GM10248 (cell line): ENCODE data around the gene ITCH.
"Not testable (repeated sequence)": the region's sequence is repeated elsewhere in the genome, so short reads cannot be mapped to it uniquely, and the experiment has no call there.

Experiments used
- CTCF ChIA-PET: fragments of 300-600 bp; sonication (Branson Sonifier 250); formaldehyde crosslinking; extraction: SDS; loops from one replicate; lab custom pipeline; 2021; ENCODE audit warnings: antibody characterized with exemption; lab: Yijun Ruan, JAX
- POLR2A ChIA-PET: fragments of 350-650 bp; sonication (Branson Sonifier 250); formaldehyde crosslinking; extraction: SDS; loops from one replicate; lab custom pipeline; 2020; ENCODE audit warnings: antibody characterized with exemption; lab: Yijun Ruan, JAX
- DNase-seq: peaks from one replicate; pipeline ENCODE4 v3.0.0; 2012; ENCODE audit errors: extremely low spot score
- CTCF ChIP-seq: IDR thresholded peaks from 2 replicates; pipeline ENCODE4 v1.5.1; 2012; ENCODE audit warnings: mild to moderate bottlenecking, low read depth; ENCODE audit errors: extremely low read depth, missing control alignments, control extremely low read depth

Gene ITCH

GRCh38 chr20:34421766-34422466, 58.8 kb downstream of the ITCH start:
- POLR2A ChIA-PET, result interaction anchor here (0.7 kb wide), 1 partner anchor 67 kb away, joined by 3 read pairs; no protein-coding TSS in a partner anchor
- TF ChIP-seq CTCF, result no peak
- CTCF ChIA-PET, result interaction anchor here (1.9 kb wide), 1 partner anchor 109 kb away, joined by 4 read pairs; no protein-coding TSS in a partner anchor
- DNase-seq, result no peak

- POLR2A ChIA-PET, result not testable (repeated sequence)
These were observed 62.1 kb downstream of the ITCH start for GRCh38 chr20:34425032-34425690.

GRCh38 chr20:34426026-34426425, 63.0 kb downstream of the ITCH start:
- POLR2A ChIA-PET, result no interaction called here
- DNase-seq, result no peak
- no peak for TF ChIP-seq CTCF
- CTCF ChIA-PET, result no interaction called here

More at GRCh38 chr20:34425032-34425690, 62.1 kb downstream of the ITCH start:
- not testable (repeated sequence) for DNase-seq
- CTCF ChIA-PET, result interaction anchor here (0.9 to 1.0 kb wide), 2 partner anchors 10 to 29 kb away, joined by 3 to 6 read pairs; no protein-coding TSS in a partner anchor

GRCh38 chr20:34427331-34427730, 64.3 kb downstream of the ITCH start:
- DNase-seq, result no peak
- ChIA-PET CTCF (interaction anchor here (1.7 to 2.0 kb wide), 2 partner anchors 10 to 115 kb away, joined by 6 to 7 read pairs; no protein-coding TSS in a partner anchor), POLR2A (no interaction called here)
- no peak for TF ChIP-seq CTCF

GRCh38 chr20:34427784-34428183, 64.7 kb downstream of the ITCH start:
- ChIA-PET POLR2A (no interaction called here), CTCF (interaction anchor here (1.7 to 2.0 kb wide), 2 partner anchors 9 to 115 kb away, joined by 6 to 7 read pairs; no protein-coding TSS in a partner anchor)
- DNase-seq, result no peak
- TF ChIP-seq CTCF, result no peak

GRCh38 chr20:34431168-34431567, 68.1 kb downstream of the ITCH start:
- no peak for DNase-seq
- ChIA-PET POLR2A (no interaction called here), CTCF (interaction anchor here (1.2 kb wide), 1 partner anchor 16 kb away, joined by 4 read pairs; no protein-coding TSS in a partner anchor)
- TF ChIP-seq CTCF, result no peak

GRCh38 chr20:34432663-34433062, 69.6 kb downstream of the ITCH start:
- POLR2A ChIA-PET, DNase-seq: not testable (repeated sequence)
- CTCF ChIA-PET, result interaction anchor here (0.7 to 1.2 kb wide), 2 partner anchors 14 to 16 kb away, joined by 3 to 4 read pairs; no protein-coding TSS in a partner anchor
